Adipocyte (in vitro differentiated cells): ENCODE data around the gene UGT1A6.
A peak's percentile ranks its signal among the peaks of the same experiment; 100 is the strongest.

Experiments used
- DNase-seq: peaks from one replicate; pipeline ENCODE4 v3.0.0-alpha.2; 2015; ENCODE audit warnings: low read depth
- H3K27me3 ChIP-seq: replicated peaks from 2 replicates; pipeline ENCODE4 v1.7.0; 2013; ENCODE audit warnings: mild to moderate bottlenecking, low read length, moderate library complexity; ENCODE audit not compliant: control insufficient read depth, insufficient read depth
- H3K36me3 ChIP-seq: 2 replicates; pipeline ENCODE4 v1.7.0; 2013; ENCODE audit warnings: low read length, mild to moderate bottlenecking, moderate library complexity; ENCODE audit not compliant: control insufficient read depth, insufficient read depth, severe bottlenecking
- H3K4me1 ChIP-seq: 2 replicates; pipeline ENCODE4 v1.7.0; 2013; ENCODE audit warnings: mild to moderate bottlenecking, low read length, moderate library complexity; ENCODE audit not compliant: control insufficient read depth, insufficient read depth
- H3K4me3 ChIP-seq: 2 replicates; pipeline ENCODE4 v1.7.0; 2013; ENCODE audit warnings: mild to moderate bottlenecking, low read length, moderate library complexity
- H3K9ac ChIP-seq: 2 replicates; pipeline ENCODE4 v1.7.0; 2013; ENCODE audit warnings: mild to moderate bottlenecking, low read length, moderate library complexity
- H3K9me3 ChIP-seq: 2 replicates; pipeline ENCODE4 v1.7.0; 2013; ENCODE audit warnings: mild to moderate bottlenecking, low read length, moderate library complexity; ENCODE audit not compliant: control insufficient read depth

The UGT1A6 gene

GRCh38 chr2:233705911-233706506 is 13.3 kb downstream of the UGT1A6 start:
- H3K9me3 ChIP-seq = no peaks in the 10 kb centered on the region
- DNase-seq = peak; percentile 68
- H3K4me1 ChIP-seq = peaks cover 25% of the 10 kb centered on the region
- H3K4me3 ChIP-seq = no peak overlapping the region
- peaks cover 3% of the 10 kb centered on the region for H3K27me3 ChIP-seq
- H3K36me3 ChIP-seq = no peaks in the 10 kb centered on the region
- peak overlapping the region; percentile 24 for H3K9ac ChIP-seq

DNA sequence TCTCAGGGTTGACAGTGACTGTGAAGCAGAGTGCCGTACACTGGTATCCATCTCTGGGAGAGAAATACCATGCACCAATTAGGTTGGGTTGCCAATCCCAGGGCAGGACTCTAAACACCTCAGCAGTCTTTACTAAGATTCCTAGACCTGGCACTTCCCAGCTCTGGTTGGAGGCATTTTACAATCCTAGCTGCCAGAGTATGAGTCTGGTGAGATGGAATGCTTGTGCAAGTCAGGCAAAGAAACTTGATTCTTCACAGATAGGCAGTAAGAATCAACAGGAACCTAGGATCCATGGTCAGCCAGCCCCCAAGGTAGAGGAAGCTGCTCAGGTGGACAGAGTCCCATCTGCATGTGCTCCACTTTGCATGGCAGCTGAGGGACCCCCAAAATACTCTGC is 14.0 kb downstream of the UGT1A6 start:
- Histone ChIP-seq H3K4me1 (peaks cover 29% of the 10 kb centered on the region), H3K27me3 (peaks cover 4% of the 10 kb centered on the region), H3K9ac (no peak overlapping the region), H3K4me3 (no peak overlapping the region), H3K36me3 (no peaks in the 10 kb centered on the region), H3K9me3 (no peaks in the 10 kb centered on the region)
- DNase-seq = peak; percentile 79

- peaks cover 29% of the 10 kb centered on the region for H3K4me1 ChIP-seq
- H3K36me3 ChIP-seq = no peaks in the 10 kb centered on the region
- no peaks in the 10 kb centered on the region for H3K9me3 ChIP-seq
- peak; percentile 69 for DNase-seq
- H3K9ac ChIP-seq = no peak overlapping the region
- no peak overlapping the region for H3K4me3 ChIP-seq
- H3K27me3 ChIP-seq = peaks cover 4% of the 10 kb centered on the region
Measured at GRCh38 chr2:233707940-233708644, 15.4 kb downstream of the UGT1A6 start.

DNA sequence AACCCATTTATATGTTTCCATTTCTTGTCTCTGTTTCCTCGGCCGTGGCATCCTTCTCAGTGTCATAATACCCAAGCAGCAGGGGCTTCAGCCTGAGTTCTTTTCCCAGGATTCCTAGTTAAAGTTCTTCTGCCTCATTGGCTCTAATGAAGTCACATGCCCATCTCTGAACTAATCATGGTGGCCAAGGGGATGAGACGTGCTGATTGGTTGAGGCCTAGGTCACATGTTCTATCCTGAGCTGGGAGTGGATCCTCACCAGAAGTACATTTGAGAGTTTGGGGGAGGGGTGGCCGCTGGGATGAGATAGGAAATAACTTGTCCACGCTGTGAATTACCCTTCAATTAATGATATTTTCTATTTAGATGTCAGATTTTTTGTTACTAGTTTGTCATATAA is 16.3 kb downstream of the UGT1A6 start:
- Histone ChIP-seq H3K9ac (no peak overlapping the region), H3K4me3 (no peak overlapping the region), H3K36me3 (no peaks in the 10 kb centered on the region), H3K4me1 (peaks cover 29% of the 10 kb centered on the region), H3K9me3 (no peaks in the 10 kb centered on the region), H3K27me3 (peaks cover 4% of the 10 kb centered on the region)
- DNase-seq = no peak

DNA sequence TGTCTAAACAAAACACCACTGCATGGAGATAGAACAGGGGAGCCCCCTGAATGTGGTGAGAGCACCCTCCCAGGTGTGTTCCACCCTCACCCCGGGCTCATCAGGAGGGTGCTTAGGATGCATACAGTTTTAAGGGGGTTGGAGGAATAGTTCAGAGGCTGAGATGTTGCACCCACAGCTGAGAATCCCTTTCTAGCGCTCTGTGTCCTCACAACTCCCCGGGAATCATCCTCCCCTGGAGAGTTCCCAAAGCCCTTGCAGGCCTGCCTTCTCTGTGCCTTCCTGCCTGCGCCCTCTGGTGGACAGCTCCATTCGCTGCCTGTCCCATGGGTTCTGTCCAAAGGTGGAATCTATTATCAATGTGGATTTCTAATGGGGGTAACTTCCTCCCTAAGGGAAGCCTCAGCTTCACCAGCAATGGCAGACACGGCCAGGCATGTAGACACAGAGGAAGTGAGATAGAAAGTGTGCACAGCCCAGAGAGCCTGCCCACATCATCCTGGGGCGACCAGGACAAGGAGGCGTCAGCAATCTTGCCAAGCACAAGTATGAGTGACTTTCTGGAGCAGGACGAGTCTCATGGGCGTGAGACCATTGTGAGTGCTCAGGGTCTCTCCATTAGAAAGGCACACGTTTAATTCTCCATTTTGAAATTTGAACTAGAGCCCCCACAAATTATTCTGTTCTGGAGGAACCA is 18.8 kb downstream of the UGT1A6 start:
- H3K9ac ChIP-seq = no peak overlapping the region
- H3K9me3 ChIP-seq = no peaks in the 10 kb centered on the region
- no peaks in the 10 kb centered on the region for H3K36me3 ChIP-seq
- H3K4me3 ChIP-seq = no peak overlapping the region
- H3K4me1 ChIP-seq = peaks cover 22% of the 10 kb centered on the region
- DNase-seq = peak; percentile 95
- peaks cover 10% of the 10 kb centered on the region for H3K27me3 ChIP-seq

GRCh38 chr2:233712611-233713261 is 20.0 kb downstream of the UGT1A6 start, which contains the start of gene UGT1A5:
UGT1A5 (plus strand) TSS chr2:233712907; CDS start chr2:233712992, 85 bp downstream.
- H3K27me3 ChIP-seq = peaks cover 22% of the 10 kb centered on the region
- DNase-seq = no peak
- no peaks in the 10 kb centered on the region for H3K36me3 ChIP-seq
- H3K9me3 ChIP-seq = no peaks in the 10 kb centered on the region
- H3K4me3 ChIP-seq = no peak within 1 kb of the TSS
- H3K9ac ChIP-seq = no peak within 1 kb of the TSS
- H3K4me1 ChIP-seq = peaks cover 12% of the 10 kb centered on the region

DNA sequence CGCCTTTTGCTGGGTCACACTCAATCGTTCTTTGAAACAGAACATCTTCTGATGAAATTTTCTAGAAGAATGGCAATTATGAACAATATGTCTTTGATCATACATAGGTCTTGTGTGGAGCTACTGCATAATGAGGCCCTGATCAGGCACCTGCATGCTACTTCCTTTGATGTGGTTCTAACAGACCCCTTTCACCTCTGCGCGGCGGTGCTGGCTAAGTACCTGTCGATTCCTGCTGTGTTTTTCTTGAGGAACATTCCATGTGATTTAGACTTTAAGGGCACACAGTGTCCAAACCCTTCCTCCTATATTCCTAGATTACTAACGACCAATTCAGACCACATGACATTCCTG is 20.5 kb downstream of the UGT1A6 start:
- Histone ChIP-seq H3K4me1 (peaks cover 7% of the 10 kb centered on the region), H3K4me3 (no peak overlapping the region), H3K27me3 (peaks cover 27% of the 10 kb centered on the region), H3K9me3 (no peaks in the 10 kb centered on the region), H3K9ac (no peak overlapping the region), H3K36me3 (no peaks in the 10 kb centered on the region)
- DNase-seq = no peak

GRCh38 chr2:233714121-233714520 is 21.4 kb downstream of the UGT1A6 start:
- H3K9me3 ChIP-seq = no peaks in the 10 kb centered on the region
- peaks cover 32% of the 10 kb centered on the region for H3K27me3 ChIP-seq
- no peaks in the 10 kb centered on the region for H3K36me3 ChIP-seq
- DNase-seq = no peak
- H3K9ac ChIP-seq = no peak overlapping the region
- no peak overlapping the region for H3K4me3 ChIP-seq
- H3K4me1 ChIP-seq = peaks cover 5% of the 10 kb centered on the region

- H3K9ac ChIP-seq = no peak within 1 kb of the TSS
- H3K36me3 ChIP-seq = no peaks in the 10 kb centered on the region
- peaks cover 32% of the 10 kb centered on the region for H3K27me3 ChIP-seq
- H3K4me3 ChIP-seq = no peak within 1 kb of the TSS
- H3K9me3 ChIP-seq = peaks cover 5% of the 10 kb centered on the region
- no peaks in the 10 kb centered on the region for H3K4me1 ChIP-seq
- DNase-seq = no peak
Measured at GRCh38 chr2:233718552-233718951, 25.9 kb downstream of the UGT1A6 start, which contains the start of gene UGT1A4. UGT1A4 (plus strand) TSS chr2:233718736; CDS start chr2:233718821, 85 bp downstream.

DNA sequence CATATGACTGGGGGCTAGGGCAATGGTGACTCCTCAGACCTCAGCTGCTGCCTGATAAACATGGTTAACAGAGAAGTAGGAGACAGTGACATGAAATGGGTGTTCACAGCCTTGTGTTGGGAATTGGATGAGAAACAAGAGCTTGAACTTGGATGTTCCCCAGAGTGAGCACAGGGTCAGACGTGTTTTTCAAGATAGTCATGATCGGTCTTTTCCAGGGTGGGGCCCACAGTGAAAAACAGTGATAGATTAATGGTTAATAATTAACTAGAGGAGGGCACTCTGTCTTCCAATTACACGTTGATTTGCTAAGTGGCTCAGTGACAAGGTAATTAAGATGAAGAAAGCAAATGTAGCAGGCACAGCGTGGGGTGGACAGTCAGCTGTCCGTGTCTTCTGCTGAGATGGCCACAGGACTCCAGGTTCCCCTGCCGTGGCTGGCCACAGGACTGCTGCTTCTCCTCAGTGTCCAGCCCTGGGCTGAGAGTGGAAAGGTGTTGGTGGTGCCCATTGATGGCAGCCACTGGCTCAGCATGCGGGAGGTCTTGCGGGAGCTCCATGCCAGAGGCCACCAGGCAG is 36.1 kb downstream of the UGT1A6 start, which contains the start of gene UGT1A3:
TSS of gene UGT1A3 (plus strand) at position 320 of the 579 bp plus-strand sequence. CDS start at position 405, 85 bp downstream.
- H3K4me3 ChIP-seq = no peak within 1 kb of the TSS
- no peak for DNase-seq
- H3K36me3 ChIP-seq = no peaks in the 10 kb centered on the region
- H3K27me3 ChIP-seq = peaks cover 5% of the 10 kb centered on the region
- no peaks in the 10 kb centered on the region for H3K4me1 ChIP-seq
- no peaks in the 10 kb centered on the region for H3K9me3 ChIP-seq
- no peak within 1 kb of the TSS for H3K9ac ChIP-seq
